HepG2 (cell line): Measurements from ENCODE around the gene EHD1. TPM values are rescaled to one million over a fixed set of nuclear protein-coding genes. Genes with fewer than 3 reads are reported as not detected.

Experiments
- ATAC-seq: fragments of 200-7000 bp; cut with Tn5 transposase; 3 replicates; pipeline ENCODE4 v1.9.1; 2020; ENCODE audit warnings: mild to moderate bottlenecking, moderate library complexity
- BruUV-seq: library from RNA; stranded (reverse); fragments of 400-500 nt; replicated peaks from 2 replicates; lab custom pipeline; 2021; lab: Mats Ljungman, UMichigan
- CTCF ChIA-PET: fragments of 300-600 bp; formaldehyde crosslinking; extraction: SDS; loops from one replicate; lab custom pipeline; 2021; ENCODE audit warnings: low total read pairs, inconsistent platforms, low intra/inter-chr PET ratio; lab: Yijun Ruan, JAX
- POLR2A ChIA-PET: fragments of 350-600 bp; sonication (Branson Sonifier 250); formaldehyde crosslinking; loops from one replicate; lab custom pipeline; 2020; ENCODE audit warnings: antibody characterized with exemption, inconsistent platforms; lab: Yijun Ruan, JAX
- DNase-seq: peaks from one replicate; pipeline ENCODE4 v3.0.0-alpha.2; 2015; ENCODE audit warnings: low spot score
- FAIRE-seq: peaks from 3 replicates; lab custom pipeline; 2011; peaks lifted over from hg19 to GRCh38; lab: Jason Lieb, UNC
- H2AFZ ChIP-seq: one replicate; pipeline ENCODE4 v1.6.1; 2011; ENCODE audit warnings: low read length, inconsistent platforms
- H3K27ac ChIP-seq: fragments of 300-600 bp; 3 replicates; pipeline ENCODE4 v1.8.0; 2011; ENCODE audit warnings: mixed run types, mild to moderate bottlenecking, mixed read lengths, low read length, inconsistent platforms; ENCODE audit not compliant: insufficient read depth; ENCODE audit errors: extremely low read length
- H3K27me3 ChIP-seq, 2 experiments: fragments of 200-600 bp in 1 of 2; 2 replicates in 1 of 2; 3 replicates in 1 of 2; pipeline versions ENCODE4 v1.6.0 to v1.8.0; 2011; ENCODE audit warnings: low read length in 2 of 2, mild to moderate bottlenecking in 2 of 2, moderate library complexity in 2 of 2, inconsistent platforms in 1 of 2; ENCODE audit not compliant: insufficient read depth in 2 of 2, control insufficient read depth in 1 of 2
- H3K36me3 ChIP-seq, 2 experiments: fragments of 200-600 bp in 1 of 2; replicated peaks in 1 of 2; 2 replicates in 1 of 2; 3 replicates in 1 of 2; pipeline versions ENCODE4 v1.5.1 to v1.8.0; 2011; ENCODE audit warnings: low read length in 2 of 2, inconsistent platforms in 1 of 2; ENCODE audit not compliant: insufficient read depth in 2 of 2, control insufficient read depth in 1 of 2
- H3K4me1 ChIP-seq: 2 replicates; pipeline ENCODE4 v1.5.1; 2012; ENCODE audit warnings: low read length, inconsistent platforms; ENCODE audit not compliant: insufficient read depth
- H3K4me2 ChIP-seq: 2 replicates; pipeline ENCODE4 v1.6.0; 2011; ENCODE audit warnings: low read depth, low read length, inconsistent platforms
- H3K4me3 ChIP-seq, 3 experiments: fragments of 200-600 bp in 1 of 3; sonication (generic), shearing (Covaris generic) in 1 of 3; replicated peaks in 1 of 3; 2 replicates each; pipeline ENCODE4 v1.5.1; 2011 to 2016; ENCODE audit warnings: low read length in 3 of 3, inconsistent platforms in 2 of 3, low read depth in 2 of 3, mild to moderate bottlenecking in 2 of 3, control low read depth in 1 of 3, mixed read lengths in 1 of 3; ENCODE audit not compliant: insufficient read depth in 1 of 3
- H3K79me2 ChIP-seq: one replicate; pipeline ENCODE4 v1.6.1; 2011; ENCODE audit warnings: low read length, inconsistent platforms; ENCODE audit not compliant: insufficient read depth
- H3K9ac ChIP-seq: 2 replicates; pipeline ENCODE4 v1.6.0; 2011; ENCODE audit warnings: mild to moderate bottlenecking, low read depth, low read length, inconsistent platforms; ENCODE audit not compliant: insufficient read depth
- H3K9me3 ChIP-seq: 2 replicates; pipeline ENCODE4 v1.5.1; 2012; ENCODE audit warnings: mild to moderate bottlenecking, low read length
- H4K20me1 ChIP-seq: 2 replicates; pipeline ENCODE4 v1.6.0; 2011; ENCODE audit warnings: inconsistent platforms, mild to moderate bottlenecking, low read length, moderate library complexity; ENCODE audit not compliant: insufficient read depth
- SP2 ChIP-seq: sonication (generic); formaldehyde crosslinking; IDR thresholded peaks from 2 replicates; pipeline ENCODE4 v1.5.1; 2020; ENCODE audit warnings: mild to moderate bottlenecking, missing genetic modification reagents
- WIZ ChIP-seq: sonication (generic); formaldehyde crosslinking; IDR thresholded peaks from 2 replicates; pipeline ENCODE4 v1.5.1; 2020; ENCODE audit warnings: mild to moderate bottlenecking, missing genetic modification reagents
- ZBED4 ChIP-seq: sonication (generic); formaldehyde crosslinking; IDR thresholded peaks from 2 replicates; pipeline ENCODE4 v1.4.0; 2020; ENCODE audit warnings: missing genetic modification reagents, borderline replicate concordance
- ZNF143 ChIP-seq: sonication (generic); formaldehyde crosslinking; IDR thresholded peaks from 2 replicates; pipeline ENCODE4 v1.4.0; 2020; ENCODE audit warnings: missing genetic modification reagents
- WGBS: methylation state at CpG from one replicate; pipeline ENCODE4 v1.1.6; 2017; ENCODE audit warnings: low lambda C conversion rate; 5-methylcytosine and 5-hydroxymethylcytosine counted together
- in situ Hi-C: cut with HindIII; loops from 2 replicates; pipeline ENCODE4 v1.10.0; 2017; ENCODE audit warnings: low pct_unique_long_range_greater_than_20kb; ENCODE audit not compliant: extremely low pct_ligation_motif_present
- intact Hi-C: fragments of 100-400 bp; cut with micrococcal nuclease; formaldehyde crosslinking; loops from one replicate; pipeline ENCODE4 v1.10.0; 2022; ENCODE audit not compliant: unreplicated experiment
- polyA plus RNA-seq, 8 experiments: library from polyadenylated mRNA; depleted of rRNA in 3 of 8; stranded (reverse) in 7 of 8; unstranded in 1 of 8; fragments of >200 nt; fragmentation: Illumina TruSeq in 4 of 8; extraction: Trizol in 4 of 8; gene quantifications; 2 replicates each; pipeline versions ENCODE4 v1.2.1 to v1.2.3, GENCODE V29; 2011 to 2016; ENCODE audit warnings: low read depth in 4 of 8, missing spikeins in 1 of 8, mixed read lengths in 1 of 8; ENCODE audit not compliant: insufficient read depth in 1 of 8
- total RNA-seq, 5 experiments: library from RNA; depleted of rRNA; stranded (reverse); fragments of >200 nt; fragmentation: Illumina TruSeq; extraction: Trizol; gene quantifications; 2 replicates each; pipeline ENCODE4 v1.2.3, GENCODE V29; 2016; ENCODE audit warnings: low read depth in 1 of 5

Gene EHD1
- total and polyA plus RNA-seq, 2 of the 13 experiments (the other 11 are each of a cell fraction or from before 2014, with no cell fraction given): 23.6 to 26.6 TPM

- H3K27me3 ChIP-seq: no peaks in the 10 kb centered on the region
- FAIRE-seq: no peak
- peaks cover 2 to 25% of the 10 kb centered on the region in 2 experiments; a peak in 2 of 5 replicates for H3K36me3 ChIP-seq
- POLR2A ChIA-PET: interaction anchor here (3.1 to 3.5 kb wide), 2 partner anchors 13 to 25 kb away, joined by 19 to 20 read pairs; no protein-coding TSS in a partner anchor
- H3K9me3 ChIP-seq: no peaks in the 10 kb centered on the region
- no peak for DNase-seq
- ATAC-seq: no peak
- H3K79me2 ChIP-seq: peaks cover 62% of the 10 kb centered on the region
- in situ Hi-C loops (no loop called here), intact Hi-C loops (no loop called here)
- H3K4me3 ChIP-seq: no peak overlapping the region
- H4K20me1 ChIP-seq: no peaks in the 10 kb centered on the region; the same call in 1 of the 2 replicates
- CTCF ChIA-PET: no interaction called here
- no peak overlapping the region for H3K4me2 ChIP-seq
- H3K9ac ChIP-seq: no peak overlapping the region
- TF ChIP-seq ZBED4 (no peak), WIZ (no peak), SP2 (CRISPR knock-in tag) (no peak), ZNF143 (CRISPR knock-in tag) (no peak)
- H2AFZ ChIP-seq: no peak overlapping the region
- 96% methylated on average over 26 of the region's 28 CpGs for WGBS
- peaks cover 57% of the 10 kb centered on the region for H3K4me1 ChIP-seq
- H3K27ac ChIP-seq: no peak overlapping the region
- BruUV-seq: no TSS peak
Measured at GRCh38 chr11:64867748-64868462, 10.5 kb downstream of the EHD1 start.
